Astrocyte of the spinal cord (primary cell): ENCODE measurements around the gene ENPP7.
A peak's percentile ranks its signal among the peaks of the same experiment; 100 is the strongest.
"Not testable (repeated sequence)": the region's sequence is repeated elsewhere in the genome, so short reads cannot be mapped to it uniquely, and the experiment has no call there.

ENCODE experiments used
- DNase-seq: peaks from one replicate; pipeline ENCODE4 v3.0.0; 2011; ENCODE audit warnings: low read depth, low spot score
- H3K4me3 ChIP-seq: 2 replicates; pipeline ENCODE4 v1.5.1; 2011; ENCODE audit warnings: low read depth, mild to moderate bottlenecking, low read length, moderate library complexity
- CTCF ChIP-seq: IDR thresholded peaks from 2 replicates; pipeline ENCODE4 v1.5.1; 2012; ENCODE audit warnings: low read depth, mild to moderate bottlenecking, low read length, inconsistent platforms
- in situ Hi-C: cut with HindIII; loops from 2 replicates; pipeline ENCODE4 v1.10.0; 2017; ENCODE audit warnings: low sequenced_read_pairs

Gene ENPP7

GRCh38 chr17:79771276-79771675, 40.5 kb downstream of the ENPP7 start:
- no peak for TF ChIP-seq CTCF

GRCh38 chr17:79772726-79773125, 42.0 kb downstream of the ENPP7 start:
- H3K4me3 ChIP-seq, in situ Hi-C loops, DNase-seq: not testable (repeated sequence)

More at GRCh38 chr17:79771276-79771675, 40.5 kb downstream of the ENPP7 start:
- in situ Hi-C loops: no loop called here
- H3K4me3 ChIP-seq: no peak overlapping the region
- no peak for DNase-seq

GRCh38 chr17:79774561-79774975, 43.8 kb downstream of the ENPP7 start:
- no peak overlapping the region for H3K4me3 ChIP-seq
- no peak for DNase-seq
- in situ Hi-C loops: no loop called here
- no peak for TF ChIP-seq CTCF

- in situ Hi-C loops: loop anchor here (25.0 kb wide), 1 partner anchor 212 kb away; no protein-coding TSS in a partner anchor
- no peak overlapping the region for H3K4me3 ChIP-seq
- DNase-seq: no peak
- TF ChIP-seq CTCF: no peak
These were observed 44.9 kb downstream of the ENPP7 start for GRCh38 chr17:79775632-79776031.

GRCh38 chr17:79776376-79777119, 45.8 kb downstream of the ENPP7 start:
- no peak overlapping the region for H3K4me3 ChIP-seq
- no peak for TF ChIP-seq CTCF

GRCh38 chr17:79777120-79777893, 46.6 kb downstream of the ENPP7 start:
- no peak for DNase-seq
- H3K4me3 ChIP-seq: peak overlapping the region; percentile 32
- in situ Hi-C loops: loop anchor here (25.0 kb wide), 1 partner anchor 210 kb away; no protein-coding TSS in a partner anchor
- peak; percentile 36 for TF ChIP-seq CTCF

More at GRCh38 chr17:79776376-79777119, 45.8 kb downstream of the ENPP7 start:
- DNase-seq: no peak
- in situ Hi-C loops: loop anchor here (25.0 kb wide), 1 partner anchor 211 kb away; no protein-coding TSS in a partner anchor
